GM19467 (cell line): ENCODE data around the gene S100A1.

Experiments used
- ATAC-seq: cut with Tn5 transposase; IDR thresholded peaks from one replicate; pipeline ENCODE4 v1.9.1; 2021; ENCODE audit warnings: mild to moderate bottlenecking, moderate library complexity; ENCODE audit not compliant: unreplicated experiment

The S100A1 gene

GRCh38 chr1:153679337-153680119 is 51.3 kb downstream of the S100A1 start:
- no peak for ATAC-seq

GRCh38 chr1:153680120-153680403 is 51.8 kb downstream of the S100A1 start:
- ATAC-seq: no peak
